K562 (cell line): ENCODE measurements around the gene LANCL1. TPM values are rescaled to one million over a fixed set of nuclear protein-coding genes. Genes with fewer than 3 reads are reported as not detected.

ENCODE experiments used
- ATAC-seq: fragments of 200-7000 bp; cut with Tn5 transposase; 3 replicates; pipeline ENCODE4 v1.9.1; 2020; ENCODE audit warnings: moderate library complexity
- BruUV-seq: library from RNA; stranded (reverse); fragments of 400-500 nt; replicated peaks from 2 replicates; lab custom pipeline; 2021; lab: Mats Ljungman, UMichigan
- CTCF ChIA-PET: fragments of 300-600 bp; formaldehyde crosslinking; extraction: SDS; loops from one replicate; lab custom pipeline; 2021; ENCODE audit warnings: low intra/inter-chr PET ratio; lab: Yijun Ruan, JAX
- POLR2A ChIA-PET: fragments of 300-600, 350-650 bp; sonication (Branson Sonifier 250); formaldehyde crosslinking; extraction: SDS; loops from one replicate; lab custom pipeline; 2021; ENCODE audit warnings: antibody characterized with exemption, inconsistent platforms; lab: Yijun Ruan, JAX
- DNase-seq, 4 experiments: peaks; one replicate each; pipeline versions ENCODE4 v3.0.0 to v3.0.0-alpha.2; 2011 to 2018; ENCODE audit warnings: low spot score in 3 of 4, mixed read lengths in 3 of 4; ENCODE audit errors: extremely low read depth in 1 of 4
- FAIRE-seq: peaks from 2 replicates; lab custom pipeline; 2011; peaks lifted over from hg19 to GRCh38; lab: Jason Lieb, UNC
- H2AFZ ChIP-seq: 2 replicates; pipeline ENCODE4 v1.6.0; 2011; ENCODE audit warnings: low read depth, low read length, control low read depth, inconsistent platforms
- H3K27ac ChIP-seq: fragments of 200-600 bp; 3 replicates; pipeline ENCODE4 v1.8.0; 2011; ENCODE audit warnings: low read depth, mild to moderate bottlenecking, control low read depth, inconsistent platforms, low read length, moderate library complexity, mixed read lengths; ENCODE audit errors: extremely low read depth
- H3K27me3 ChIP-seq, 2 experiments: fragments of 300-600 bp in 1 of 2; 2 replicates in 1 of 2; 3 replicates in 1 of 2; pipeline versions ENCODE4 v1.6.0 to v1.8.0; 2011; ENCODE audit warnings: inconsistent platforms in 2 of 2, low read length in 2 of 2, mild to moderate bottlenecking in 1 of 2, mixed read lengths in 1 of 2, moderate library complexity in 1 of 2; ENCODE audit not compliant: control insufficient read depth in 2 of 2, insufficient read depth in 2 of 2
- H3K36me3 ChIP-seq: fragments of 300-600 bp; 3 replicates; pipeline ENCODE4 v1.8.0; 2011; ENCODE audit warnings: mild to moderate bottlenecking, low read length, inconsistent platforms; ENCODE audit not compliant: control insufficient read depth, insufficient read depth
- H3K4me1 ChIP-seq, 2 experiments: fragments of 200-600 bp in 1 of 2; replicated peaks in 1 of 2; 2 replicates in 1 of 2; 3 replicates in 1 of 2; pipeline versions ENCODE4 v1.5.1 to v1.8.0; 2011; ENCODE audit warnings: inconsistent platforms in 2 of 2, low read length in 2 of 2, mild to moderate bottlenecking in 1 of 2, mixed read lengths in 1 of 2, moderate library complexity in 1 of 2; ENCODE audit not compliant: control insufficient read depth in 2 of 2, insufficient read depth in 2 of 2
- H3K4me2 ChIP-seq: 2 replicates; pipeline ENCODE4 v1.6.1; 2011; ENCODE audit warnings: low read length, control low read depth, inconsistent platforms, mixed read lengths; ENCODE audit not compliant: insufficient read depth
- H3K4me3 ChIP-seq: fragments of 200-600 bp; sonication (generic), shearing (Covaris generic); 2 replicates; pipeline ENCODE4 v1.5.1; 2016; ENCODE audit warnings: control low read depth, inconsistent platforms
- H3K79me2 ChIP-seq: fragments of 200-600 bp; 3 replicates; pipeline ENCODE4 v1.8.0; 2011; ENCODE audit warnings: low read length, inconsistent platforms; ENCODE audit not compliant: control insufficient read depth, insufficient read depth
- H3K9ac ChIP-seq, 2 experiments: 2 replicates each; pipeline versions ENCODE4 v1.6.0 to v1.6.1; 2011; ENCODE audit warnings: low read depth in 2 of 2, low read length in 2 of 2, control low read depth in 1 of 2, inconsistent platforms in 1 of 2, mild to moderate bottlenecking in 1 of 2, mixed read lengths in 1 of 2; ENCODE audit not compliant: insufficient read depth in 1 of 2
- H3K9me1 ChIP-seq: one replicate; pipeline ENCODE4 v1.6.0; 2011; ENCODE audit warnings: inconsistent platforms, mild to moderate bottlenecking, low read length, moderate library complexity; ENCODE audit not compliant: control insufficient read depth, insufficient read depth
- H3K9me3 ChIP-seq: replicated peaks from 2 replicates; pipeline ENCODE4 v1.5.1; 2011; ENCODE audit warnings: low read depth, low read length, inconsistent platforms; ENCODE audit not compliant: control insufficient read depth, insufficient read depth
- H4K20me1 ChIP-seq: replicated peaks from 2 replicates; pipeline ENCODE4 v1.6.1; 2011; ENCODE audit warnings: low read length, inconsistent platforms, mixed read lengths; ENCODE audit not compliant: control insufficient read depth, insufficient read depth
- FIP1L1 ChIP-seq: fragments of 200-400 bp; formaldehyde crosslinking; IDR thresholded peaks from 2 replicates; pipeline ENCODE4 v1.6.1; 2018; ENCODE audit warnings: mild to moderate bottlenecking, low read depth, low read length; ENCODE audit not compliant: poor library complexity, severe bottlenecking
- IFI16 ChIP-seq: fragments of 250-450 bp; sonication (Bioruptor Pico); IDR thresholded peaks from 2 replicates; pipeline ENCODE4 v2.1.2; 2022; ENCODE audit warnings: mild to moderate bottlenecking, inconsistent platforms
- JUN ChIP-seq, 2 experiments: sonication (generic) in 1 of 2; formaldehyde crosslinking in 1 of 2; IDR thresholded peaks; 2 replicates each; pipeline versions ENCODE4 v1.6.1 to v1.8.0; 2012 to 2022; ENCODE audit warnings: borderline replicate concordance in 2 of 2, mild to moderate bottlenecking in 2 of 2, improper control_type of control experiment in 1 of 2, low read depth in 1 of 2, low read length in 1 of 2, missing genetic modification reagents in 1 of 2
- NFE2 ChIP-seq: IDR thresholded peaks from 2 replicates; pipeline ENCODE4 v1.6.1; 2014; ENCODE audit warnings: antibody characterized with exemption, low read depth
- ZNF347 ChIP-seq: fragments of 450-650 bp; formaldehyde crosslinking; IDR thresholded peaks from 2 replicates; pipeline ENCODE4 v1.4.0; 2020; ENCODE audit warnings: low read depth, mild to moderate bottlenecking, moderate library complexity
- WGBS: fragments of 100-300 bp; shearing (Covaris generic); methylation state at CpG from one replicate; pipeline ENCODE4 v1.1.6; 2016; ENCODE audit warnings: low coverage, mixed read lengths; ENCODE audit not compliant: insufficient coverage; ENCODE audit errors: missing lambda C conversion rate; 5-methylcytosine and 5-hydroxymethylcytosine counted together
- in situ Hi-C: fragments of 300-500 bp; cut with MboI; formaldehyde crosslinking; loops from 4 replicates; pipeline ENCODE4 v1.15.0; 2018; ENCODE audit warnings: inconsistent platforms, mixed read lengths
- intact Hi-C: fragments of 100-400 bp; cut with micrococcal nuclease; formaldehyde crosslinking; loops from 2 replicates; pipeline ENCODE4 v1.14.2; 2022
- polyA plus RNA-seq, 8 experiments: library from polyadenylated mRNA; depleted of rRNA in 4 of 8; stranded (reverse) in 5 of 8; unstranded in 3 of 8; fragments of >200 nt; fragmentation: Nextera tagmentation in 2 of 8; fragmentation: Illumina TruSeq in 1 of 8; extraction: Ambion mirVana in 2 of 8; extraction: Trizol in 1 of 8; gene quantifications; 2 replicates each; pipeline versions ENCODE4 v1.2.1 to v1.2.3, GENCODE V29; 2011 to 2014; ENCODE audit warnings: inconsistent platforms in 1 of 8, missing spikeins in 1 of 8
- total RNA-seq, 7 experiments: library from RNA; depleted of rRNA in 6 of 7; stranded (reverse); fragments of >200 nt in 6 of 7; fragmentation: Illumina TruSeq in 2 of 7; extraction: Trizol in 2 of 7; gene quantifications; 2 replicates each; pipeline versions ENCODE4 v1.2.1 to v1.2.3, GENCODE V29; 2011 to 2021; ENCODE audit warnings: low replicate concordance in 1 of 7
- TF ChIP-seq, protein P1 (sequence below): fragments of 200-400 bp; formaldehyde crosslinking; IDR thresholded peaks from 2 replicates; pipeline ENCODE4 v1.6.1; 2017; ENCODE audit warnings: mild to moderate bottlenecking, low read depth, low read length, moderate library complexity

The LANCL1 gene
- total and polyA plus RNA-seq, 9 of the 15 experiments (the other 6 are each of a cell fraction or from before 2014, with no cell fraction given), result 15.3 to 56.3 (median 30.1) TPM

DNA sequence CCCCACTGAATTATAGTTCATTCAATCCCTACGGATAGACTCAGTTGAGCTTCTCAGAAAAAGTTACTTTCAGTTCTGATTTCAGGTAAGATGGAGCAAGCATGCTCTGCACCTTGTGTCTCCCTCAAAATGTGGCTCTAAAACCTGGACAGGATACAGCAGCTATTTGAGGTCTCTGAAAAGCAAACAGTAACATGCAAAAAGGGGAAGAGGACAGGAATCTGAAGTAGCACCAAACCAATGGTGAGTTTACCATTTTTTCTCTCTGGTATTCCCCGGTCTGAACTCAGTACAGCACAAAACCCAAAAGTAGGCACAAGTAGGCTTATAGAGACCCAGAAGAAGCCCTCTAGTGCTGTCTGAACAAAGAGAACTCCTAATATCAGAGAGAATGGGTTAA lies 34.1 kb downstream of the LANCL1 start:
- 78% methylated on average over 2 of the region's 2 CpGs for WGBS
- Histone ChIP-seq H3K27ac (no peak overlapping the region), H4K20me1 (no peaks in the 10 kb centered on the region), H3K9me3 (no peaks in the 10 kb centered on the region), H3K36me3 (peaks cover 3% of the 10 kb centered on the region; the same call in 1 of the 3 replicates), H3K79me2 (no peaks in the 10 kb centered on the region), H3K27me3 (no peaks in the 10 kb centered on the region), H2AFZ (no peak overlapping the region), H3K9me1 (no peaks in the 10 kb centered on the region), H3K9ac (no peak overlapping the region), H3K4me1 (no peaks in the 10 kb centered on the region), H3K4me3 (no peak overlapping the region), H3K4me2 (no peak overlapping the region)
- FAIRE-seq (no peak), ATAC-seq (no peak), DNase-seq (no peak)
- CTCF ChIA-PET, result no interaction called here
- POLR2A ChIA-PET, result no interaction called here
- TF ChIP-seq NFE2 (no peak), FIP1L1 (no peak), JUN (IDR thresholded peaks at IDR 0.05; ENCODE audit: borderline replicate concordance, low read depth, low read length) (no peak), JUN (CRISPR knock-in tag; IDR thresholded peaks at IDR 0.05; ENCODE audit: borderline replicate concordance) (no peak), ZNF347 (CRISPR knock-in tag) (no peak), IFI16 (CRISPR knock-in tag) (no peak)
- TF ChIP-seq, protein P1, sequence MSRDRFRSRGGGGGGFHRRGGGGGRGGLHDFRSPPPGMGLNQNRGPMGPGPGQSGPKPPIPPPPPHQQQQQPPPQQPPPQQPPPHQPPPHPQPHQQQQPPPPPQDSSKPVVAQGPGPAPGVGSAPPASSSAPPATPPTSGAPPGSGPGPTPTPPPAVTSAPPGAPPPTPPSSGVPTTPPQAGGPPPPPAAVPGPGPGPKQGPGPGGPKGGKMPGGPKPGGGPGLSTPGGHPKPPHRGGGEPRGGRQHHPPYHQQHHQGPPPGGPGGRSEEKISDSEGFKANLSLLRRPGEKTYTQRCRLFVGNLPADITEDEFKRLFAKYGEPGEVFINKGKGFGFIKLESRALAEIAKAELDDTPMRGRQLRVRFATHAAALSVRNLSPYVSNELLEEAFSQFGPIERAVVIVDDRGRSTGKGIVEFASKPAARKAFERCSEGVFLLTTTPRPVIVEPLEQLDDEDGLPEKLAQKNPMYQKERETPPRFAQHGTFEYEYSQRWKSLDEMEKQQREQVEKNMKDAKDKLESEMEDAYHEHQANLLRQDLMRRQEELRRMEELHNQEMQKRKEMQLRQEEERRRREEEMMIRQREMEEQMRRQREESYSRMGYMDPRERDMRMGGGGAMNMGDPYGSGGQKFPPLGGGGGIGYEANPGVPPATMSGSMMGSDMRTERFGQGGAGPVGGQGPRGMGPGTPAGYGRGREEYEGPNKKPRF, result no peak
- intact Hi-C loops (no loop called here), in situ Hi-C loops (no loop called here)
- no TSS peak for BruUV-seq
